NCI-H345 treated with DMSO at 0.1 percent for 48 hours (cell line): ENCODE data around the gene TCN1.
"Not testable (repeated sequence)": the region's sequence is repeated elsewhere in the genome, so short reads cannot be mapped to it uniquely, and the experiment has no call there.

ENCODE experiments used
- DNase-seq: peaks from one replicate; lab custom pipeline; 2025; ENCODE audit not compliant: unreplicated experiment; lab: John Stamatoyannopoulos, UW

Gene TCN1

DNA sequence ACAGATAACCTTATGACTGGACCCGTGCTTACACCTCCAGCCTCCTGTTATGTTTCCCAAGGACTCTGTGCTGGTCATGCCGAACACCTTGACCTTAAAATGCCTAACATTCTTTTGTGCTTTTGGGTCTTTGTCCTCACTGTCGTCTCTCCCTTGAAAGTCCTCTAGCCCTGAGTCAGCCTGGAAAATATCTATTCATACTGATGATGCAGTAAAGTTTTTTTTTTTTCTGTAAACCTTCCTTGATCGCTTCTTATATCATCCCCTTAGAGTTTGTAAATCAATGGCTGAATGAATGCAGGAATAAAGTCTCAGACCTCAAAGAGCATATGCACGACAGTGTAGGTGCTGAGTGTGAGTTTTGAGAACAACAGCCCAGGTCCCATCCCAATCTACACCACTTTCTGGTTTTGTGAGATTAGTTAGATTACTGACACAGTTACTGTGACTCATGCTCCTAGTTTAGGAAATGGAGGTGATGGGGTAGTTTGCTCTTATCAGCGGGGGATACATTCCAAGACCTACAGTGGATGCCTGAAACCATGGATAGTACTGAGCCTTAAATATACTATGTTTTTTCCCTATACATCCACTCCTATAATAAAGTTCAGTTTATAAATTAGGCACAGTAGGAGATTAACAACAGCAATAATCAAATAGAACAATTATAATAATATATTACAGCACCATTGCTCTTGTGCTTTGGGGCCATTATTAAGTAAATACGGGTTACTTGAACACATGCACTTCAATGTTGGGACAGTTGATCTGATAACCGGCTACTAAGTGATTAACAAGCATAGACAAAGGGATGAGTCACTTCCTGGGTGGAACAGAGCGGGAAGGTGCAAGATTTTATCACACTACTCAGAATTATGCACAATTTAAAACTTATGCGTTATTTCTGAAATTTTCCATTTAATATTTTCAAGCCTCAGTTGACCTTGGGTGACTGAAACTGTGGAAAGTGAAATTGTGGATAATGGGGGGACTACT lies 8.6 kb downstream of the TCN1 start:
- DNase-seq: no peak

DNA sequence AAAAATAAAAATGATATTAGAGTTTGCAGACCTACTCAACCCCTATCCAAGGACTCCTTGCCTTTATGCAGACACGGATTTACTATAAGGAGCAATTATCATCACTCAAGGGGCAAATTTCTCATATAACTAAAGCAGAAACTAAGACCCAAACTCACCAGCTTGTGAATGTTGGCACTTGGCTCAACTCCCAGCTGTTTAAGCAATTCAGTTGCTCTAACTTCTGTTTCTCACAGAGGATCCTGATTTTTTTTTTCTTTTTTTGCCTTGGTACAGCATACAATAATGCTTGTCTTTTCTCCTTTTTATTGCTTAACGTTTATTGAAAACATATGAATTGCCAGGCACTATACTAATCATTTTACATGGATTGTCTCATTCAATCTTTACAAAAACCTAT lies 11.4 kb downstream of the TCN1 start:
- DNase-seq: no peak

DNA sequence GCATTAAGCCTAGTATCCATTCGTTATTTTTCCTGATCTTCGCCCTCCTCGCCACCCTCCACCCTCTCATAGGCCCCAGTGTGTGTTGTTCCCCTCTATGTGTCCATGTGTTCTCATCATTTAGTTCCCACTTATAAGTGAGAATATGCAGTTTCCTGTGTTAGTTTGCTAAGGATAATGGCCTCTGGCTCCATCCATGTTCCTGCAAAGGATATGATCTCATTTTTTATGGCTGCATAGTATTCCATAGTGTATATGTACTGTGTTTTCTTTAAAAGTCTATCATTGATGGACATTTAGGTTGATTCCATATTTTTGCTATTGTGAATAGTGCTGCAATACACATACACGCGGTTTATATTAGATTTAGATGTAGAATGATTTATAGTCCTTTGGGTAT lies 14.9 kb downstream of the TCN1 start:
- not testable (repeated sequence) for DNase-seq

DNA sequence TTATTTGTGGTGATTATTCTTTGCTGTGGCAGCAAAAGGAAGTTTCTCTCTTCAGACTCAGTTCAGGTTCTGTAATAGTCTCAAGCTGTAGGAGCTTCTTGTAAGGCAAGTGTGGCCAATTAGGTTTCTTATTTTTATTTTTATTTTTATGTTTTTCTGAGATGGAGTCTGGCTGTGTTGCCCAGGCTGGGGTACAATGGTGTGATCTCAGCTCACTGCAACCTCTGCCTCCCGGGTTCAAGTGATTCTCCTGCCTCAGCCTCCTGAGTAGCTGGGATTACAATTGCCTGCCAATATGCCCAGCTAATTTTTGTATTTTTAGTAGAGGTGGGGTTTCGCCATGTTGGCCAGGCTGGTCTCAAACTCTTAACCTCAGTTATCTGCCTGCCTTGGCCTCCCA lies 16.7 kb downstream of the TCN1 start:
- DNase-seq: not testable (repeated sequence)

DNA sequence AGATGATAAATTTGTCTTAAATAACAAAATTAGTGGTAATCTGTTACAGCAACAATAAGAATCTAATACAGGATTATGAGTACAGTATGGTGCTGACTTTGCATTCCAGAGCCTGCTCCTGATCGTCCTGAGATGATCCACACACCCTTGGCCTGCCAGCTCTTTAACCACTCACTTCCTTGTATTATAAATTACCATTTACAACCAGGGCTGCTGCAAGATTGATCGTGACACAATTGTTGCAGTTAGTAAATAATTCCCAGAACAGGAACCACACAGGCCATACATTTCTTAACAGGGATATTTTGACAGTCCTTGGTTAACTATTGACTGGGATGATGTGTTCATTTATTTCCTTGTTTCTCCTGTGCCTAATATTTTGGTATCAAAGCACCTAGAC lies 17.2 kb downstream of the TCN1 start:
- no peak for DNase-seq

DNA sequence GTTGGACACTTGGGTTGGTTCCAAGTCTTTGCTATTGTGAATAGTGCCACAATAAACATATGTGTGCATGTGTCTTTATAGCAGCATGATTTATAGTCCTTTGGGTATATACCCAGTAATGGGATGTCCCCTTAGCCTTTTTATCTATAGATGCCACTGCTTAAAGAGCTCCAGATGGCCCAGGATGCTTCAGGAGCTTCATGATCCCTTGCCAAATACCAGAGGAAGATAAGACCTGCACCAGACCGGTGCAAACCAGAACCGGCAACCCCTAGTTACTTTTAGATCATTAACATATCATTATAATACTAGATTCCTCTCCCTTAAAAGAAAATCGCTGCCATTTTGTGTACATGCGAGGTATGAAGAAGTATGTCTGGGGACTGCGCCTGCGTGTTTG lies 17.8 kb downstream of the TCN1 start:
- not testable (repeated sequence) for DNase-seq

DNA sequence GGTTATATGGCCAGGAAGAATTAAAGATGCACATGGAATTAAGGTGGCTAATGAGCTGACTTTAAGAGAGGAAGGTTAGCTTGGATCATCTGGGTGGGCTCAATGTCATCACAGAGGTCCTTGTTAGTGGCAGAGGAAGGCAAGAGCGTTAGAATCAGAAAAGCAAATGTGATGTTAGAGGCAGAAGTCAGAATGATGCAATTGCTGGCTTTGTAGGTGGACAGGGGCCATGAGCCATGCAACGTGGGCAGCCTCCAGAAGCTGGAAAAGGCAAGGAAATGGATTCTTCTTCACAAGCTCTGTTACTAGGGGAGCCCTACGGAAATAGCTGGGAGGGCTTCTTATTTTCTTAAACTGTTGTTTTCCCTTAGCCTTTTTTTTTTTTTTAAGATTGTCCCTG lies 18.7 kb downstream of the TCN1 start:
- DNase-seq: no peak

DNA sequence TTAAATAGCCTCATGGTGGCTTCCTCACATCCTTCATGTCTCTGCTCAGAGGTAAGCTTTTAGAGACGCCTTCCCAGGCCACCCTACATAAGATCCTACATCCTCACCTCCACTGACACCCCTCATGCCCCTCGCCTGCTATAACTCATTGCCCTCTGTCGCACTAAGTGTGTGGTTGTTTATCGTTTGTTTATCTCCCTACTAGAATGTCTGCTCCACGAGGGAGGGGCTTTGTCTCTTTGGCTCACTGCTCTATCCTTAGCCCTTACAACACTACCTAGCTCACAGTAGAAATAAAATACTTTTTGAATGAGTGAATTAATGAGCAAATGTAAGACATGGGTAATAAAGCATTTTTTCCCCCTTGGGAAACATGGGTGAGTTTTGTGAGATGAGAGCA lies 19.7 kb downstream of the TCN1 start:
- no peak for DNase-seq

DNA sequence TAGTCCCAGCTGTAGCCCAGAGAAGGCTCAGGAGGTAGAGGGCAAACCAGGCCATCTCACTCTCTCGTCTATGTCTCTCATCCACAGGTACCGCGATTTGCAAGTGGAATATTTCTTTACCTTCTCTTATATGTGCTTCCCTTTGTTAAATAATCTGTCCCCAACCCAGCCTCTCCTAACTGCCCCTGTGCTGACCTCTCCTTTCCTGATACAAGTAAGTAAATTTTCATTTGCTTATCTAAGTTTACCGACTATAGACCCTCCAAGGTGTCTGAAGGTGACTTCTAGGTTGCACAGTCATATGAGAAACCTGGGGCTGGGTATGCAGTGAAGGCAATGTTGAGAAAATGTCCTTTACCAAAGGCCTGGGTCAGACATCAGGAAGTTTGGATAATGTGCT lies 20.9 kb downstream of the TCN1 start, which contains the start of gene CBLIF:
Gene CBLIF (minus strand): TSS at position 101 of the 400 bp plus-strand sequence. CDS start 46 bp downstream, at position 55.
- no peak for DNase-seq

DNA sequence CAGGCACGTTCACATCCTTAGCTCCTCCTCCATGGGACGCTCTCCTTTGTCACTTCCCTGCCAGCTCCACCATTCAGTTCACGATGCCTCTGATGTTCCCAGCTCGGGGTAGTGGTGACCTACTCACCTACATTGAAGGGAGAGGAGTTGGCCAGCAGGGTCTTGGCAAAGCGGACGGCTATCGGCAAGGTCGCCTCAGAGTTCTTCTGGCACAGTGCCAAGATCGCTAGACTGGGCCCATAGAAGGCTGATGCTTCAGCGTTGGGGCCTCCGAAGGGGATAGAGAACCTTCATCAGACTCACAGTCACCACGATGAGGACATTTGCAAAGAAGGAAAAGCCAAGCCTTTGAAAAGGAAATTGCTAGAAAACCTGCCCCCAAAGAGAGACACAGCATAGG lies 24.0 kb downstream of the TCN1 start:
- no peak for DNase-seq

DNA sequence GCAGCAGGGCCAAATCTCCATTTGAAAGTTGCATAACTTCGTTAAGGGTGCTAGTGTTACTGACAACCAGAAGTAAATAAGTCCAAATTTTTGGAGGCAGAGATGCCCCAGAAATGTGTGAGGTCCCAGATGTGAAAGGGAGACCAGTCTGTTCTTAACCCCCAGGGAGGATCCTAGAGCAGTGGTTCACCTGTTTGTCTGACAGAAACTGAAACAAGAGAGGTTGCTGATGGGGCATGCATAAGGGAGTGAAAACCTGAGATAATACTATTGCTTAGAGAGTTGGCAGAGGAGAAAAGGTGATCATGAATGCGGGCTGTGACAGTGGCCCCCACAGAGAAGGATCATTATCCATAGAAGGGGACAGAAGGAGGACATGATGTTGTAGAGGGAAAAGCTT lies 24.8 kb downstream of the TCN1 start:
- DNase-seq: no peak

DNA sequence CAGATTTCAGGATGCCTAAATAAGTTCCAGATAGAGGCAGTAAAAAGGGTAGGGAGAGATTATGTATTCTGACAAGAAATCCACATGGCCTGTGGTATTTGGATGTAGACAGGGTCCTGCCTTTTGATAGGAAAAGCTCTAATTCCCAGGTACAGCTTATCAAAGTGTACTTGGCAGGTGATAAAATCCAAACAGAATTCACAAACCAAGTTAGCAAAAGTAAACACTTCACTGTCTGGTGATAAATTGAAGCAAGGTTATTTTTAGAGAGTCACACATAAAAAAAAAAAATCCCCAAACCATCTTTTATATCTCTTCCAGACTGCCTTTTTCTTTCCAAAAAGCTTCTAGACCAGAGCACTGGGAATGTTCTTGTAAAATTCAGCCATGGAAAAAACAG lies 26.7 kb downstream of the TCN1 start:
- no peak for DNase-seq

DNA sequence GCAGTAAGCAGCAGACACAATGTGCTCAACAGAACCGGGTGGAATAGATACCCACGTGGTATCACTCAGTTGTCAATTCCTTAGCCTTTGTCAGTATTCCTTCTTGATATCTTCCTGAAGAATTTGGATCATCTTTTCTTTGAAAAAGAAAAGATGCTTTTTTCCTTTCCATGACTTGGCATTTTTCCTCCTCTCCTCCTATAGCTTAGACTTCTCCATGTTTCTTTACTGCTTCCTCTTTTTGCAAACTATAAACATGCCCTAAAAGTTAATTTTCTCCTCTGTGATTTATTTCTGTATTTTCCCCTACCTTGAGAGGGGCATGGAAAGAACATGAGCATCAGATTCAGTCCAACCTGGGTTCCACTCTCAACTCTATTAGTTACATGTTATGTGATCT lies 32.7 kb downstream of the TCN1 start:
- no peak for DNase-seq

DNA sequence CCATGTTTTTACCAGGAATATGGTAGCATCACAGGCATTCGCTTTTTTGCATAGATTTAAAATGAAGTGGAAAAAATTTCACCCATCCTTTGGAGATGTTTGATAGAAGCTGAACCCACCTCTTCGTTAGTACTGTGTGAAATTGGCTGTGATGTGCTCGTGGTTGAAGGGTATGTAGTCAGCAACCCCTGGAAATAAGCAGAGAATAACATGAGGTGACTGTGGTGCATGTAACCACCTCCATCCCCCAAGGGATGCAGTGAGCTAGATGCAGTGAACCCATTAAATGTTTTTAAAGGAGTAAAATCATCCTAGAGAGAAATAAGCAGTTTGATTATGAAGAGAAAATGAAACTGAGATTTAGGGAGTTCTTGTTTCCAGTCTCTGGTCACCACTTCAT lies 36.9 kb downstream of the TCN1 start:
- no peak for DNase-seq

DNA sequence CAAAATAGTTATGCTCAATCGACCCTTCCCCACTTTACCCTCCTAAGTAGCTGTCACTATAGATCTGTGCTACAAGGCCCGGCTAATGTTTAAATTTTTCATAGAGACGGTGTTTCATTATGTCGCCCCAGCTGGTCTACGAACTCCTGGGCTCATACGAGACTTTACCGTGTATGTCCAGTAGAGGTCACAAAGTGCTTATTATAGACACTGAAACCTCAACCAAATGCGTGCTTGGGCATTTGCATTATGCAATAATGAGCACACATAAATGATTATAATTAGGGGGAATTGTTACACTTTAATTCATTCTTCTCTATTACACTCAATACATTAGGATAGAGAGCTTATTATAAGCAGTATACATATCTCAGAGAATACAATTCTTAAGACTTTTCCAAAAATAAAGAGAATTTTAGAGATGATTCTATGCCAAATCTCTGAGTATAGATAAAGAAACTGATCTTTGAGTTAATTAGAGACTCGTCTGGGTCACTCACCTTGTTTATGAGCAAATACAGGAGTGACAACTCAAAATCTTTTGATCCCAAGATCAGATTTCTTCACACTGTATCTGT lies 43.2 kb downstream of the TCN1 start:
- DNase-seq: peak; percentile 48

DNA sequence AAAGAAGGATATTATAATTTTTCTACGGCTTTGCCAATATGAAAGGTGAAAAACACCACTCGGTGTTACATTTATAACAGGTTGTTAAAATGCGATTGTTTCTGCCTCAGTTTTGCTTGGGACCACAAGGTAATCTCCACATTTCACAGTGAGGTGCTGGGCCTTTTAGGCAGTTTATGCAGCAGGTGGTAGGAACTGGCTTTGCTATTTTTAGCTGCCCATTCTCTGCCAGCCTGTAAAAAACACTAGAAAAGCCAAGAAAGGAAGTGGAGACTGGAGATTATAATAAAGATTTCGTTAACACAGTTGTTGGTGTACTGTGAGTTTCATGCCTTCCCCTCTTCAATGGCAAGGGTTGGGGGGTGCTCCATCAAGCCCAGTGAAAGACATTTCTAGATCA lies 47.7 kb downstream of the TCN1 start:
- no peak for DNase-seq

DNA sequence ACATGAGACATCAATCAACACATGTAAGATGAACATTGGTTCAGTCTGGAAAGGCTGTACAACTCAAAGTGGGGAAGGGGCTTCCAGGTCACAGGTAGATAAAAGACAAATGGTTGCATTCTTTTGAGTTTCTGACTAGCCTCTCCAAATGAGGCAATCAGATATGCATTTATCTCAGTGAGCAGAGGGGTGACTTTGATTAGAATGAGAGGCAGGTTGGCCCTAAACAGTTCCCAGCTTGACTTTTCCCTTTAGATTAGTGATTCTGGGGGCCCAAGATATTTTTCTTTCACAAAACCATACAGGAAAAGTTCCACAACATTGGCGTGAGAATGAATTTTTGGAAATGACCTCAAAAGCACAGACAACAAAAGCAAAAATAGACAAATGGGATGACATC lies 49.9 kb downstream of the TCN1 start:
- DNase-seq: not testable (repeated sequence)

DNA sequence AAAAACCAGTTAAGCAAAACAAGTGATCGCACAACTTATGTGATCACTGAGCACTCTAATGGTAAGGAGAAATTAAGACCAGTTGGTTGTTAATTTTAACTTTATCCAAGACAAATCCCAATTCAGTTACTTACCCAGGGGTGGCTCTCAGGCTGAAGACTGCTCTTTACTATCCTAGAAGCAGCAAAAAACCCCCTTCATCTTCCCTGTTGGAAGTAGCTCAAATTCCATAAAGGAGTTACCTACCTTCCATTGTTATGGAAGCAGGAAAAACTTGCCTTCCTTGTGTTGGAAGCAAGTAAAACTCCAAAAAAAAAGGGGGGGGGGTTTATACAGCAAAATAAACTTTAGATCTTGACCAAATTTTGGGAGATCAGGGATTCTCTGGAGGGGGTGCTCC lies 50.5 kb downstream of the TCN1 start:
- no peak for DNase-seq

DNA sequence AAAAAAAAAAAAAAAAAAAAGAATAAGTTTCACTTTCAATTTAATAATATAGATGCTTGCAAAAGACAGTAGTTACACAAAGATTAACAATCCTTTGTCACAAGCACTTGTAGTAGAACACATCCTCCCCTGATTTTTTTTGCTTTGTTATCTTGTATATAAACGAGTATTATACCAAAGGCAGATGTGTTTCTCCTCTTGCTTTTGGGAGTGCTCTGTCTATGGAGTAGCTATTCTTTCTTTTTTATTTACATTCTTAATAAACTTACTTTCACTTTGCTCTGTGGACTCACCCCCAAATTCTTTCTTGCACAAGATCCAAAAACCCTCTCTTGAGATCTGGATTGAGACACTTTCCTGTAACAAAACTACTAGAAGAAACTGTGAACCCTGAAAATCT lies 52.3 kb downstream of the TCN1 start:
- no peak for DNase-seq

DNA sequence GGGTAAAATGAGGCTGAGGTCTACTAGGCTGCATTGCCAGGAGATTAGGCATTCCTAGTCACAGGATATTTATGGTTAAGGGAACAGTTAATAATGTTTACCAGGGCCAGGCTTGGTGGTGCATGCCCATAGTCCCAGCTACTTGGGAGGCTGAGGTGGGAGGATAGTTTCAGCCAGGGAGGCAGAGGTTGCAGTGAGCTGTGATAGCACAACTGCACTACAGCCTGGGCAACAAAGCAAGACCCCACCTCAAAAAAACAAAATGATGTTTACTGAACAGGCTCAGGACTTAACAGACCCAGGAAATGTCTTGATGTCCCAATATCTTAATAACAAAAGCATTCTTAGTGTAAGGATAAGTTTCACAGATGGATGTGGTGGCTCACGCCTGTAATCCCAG lies 52.9 kb downstream of the TCN1 start:
- DNase-seq: no peak

DNA sequence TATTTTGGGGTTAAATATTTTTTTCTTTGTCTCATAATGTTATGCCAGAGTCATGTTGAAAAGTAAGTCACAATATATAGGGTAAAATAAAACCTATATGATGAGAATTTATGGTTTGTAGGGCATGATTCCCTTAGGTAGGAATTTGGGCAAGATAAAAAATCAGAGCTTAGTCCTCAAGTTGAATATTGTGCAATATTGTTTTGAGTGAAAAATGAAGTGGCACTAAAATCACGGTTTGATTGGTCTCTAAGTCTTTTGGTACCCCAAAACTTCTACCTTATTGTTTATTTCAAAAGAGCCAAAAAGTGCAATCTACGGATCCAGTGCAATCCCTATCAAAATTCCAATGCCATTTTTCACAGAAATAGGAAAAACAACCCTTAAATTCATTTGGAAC lies 54.1 kb downstream of the TCN1 start:
- no peak for DNase-seq

DNA sequence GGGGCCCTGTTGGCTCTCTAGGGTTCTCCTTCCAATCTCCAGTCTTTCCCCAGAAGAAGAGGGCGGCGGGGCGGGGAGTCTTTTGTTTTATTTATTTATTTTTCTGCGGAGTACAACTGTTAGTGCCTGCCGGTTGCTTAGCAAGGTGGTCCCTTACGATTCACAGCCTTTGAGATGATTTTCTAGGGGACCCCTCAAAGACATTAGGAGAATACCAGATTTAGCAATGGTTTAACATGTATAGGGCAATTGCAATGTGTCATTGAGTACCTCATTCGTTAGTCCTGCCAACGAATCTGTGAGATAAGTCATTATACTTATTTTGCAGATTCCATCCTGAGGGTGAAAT lies 55.4 kb downstream of the TCN1 start:
- no peak for DNase-seq
